ENCODE results near the gene CERK.
A peak's percentile ranks its signal among the peaks of the same experiment; 100 is the strongest.

Gene CERK

DNA sequence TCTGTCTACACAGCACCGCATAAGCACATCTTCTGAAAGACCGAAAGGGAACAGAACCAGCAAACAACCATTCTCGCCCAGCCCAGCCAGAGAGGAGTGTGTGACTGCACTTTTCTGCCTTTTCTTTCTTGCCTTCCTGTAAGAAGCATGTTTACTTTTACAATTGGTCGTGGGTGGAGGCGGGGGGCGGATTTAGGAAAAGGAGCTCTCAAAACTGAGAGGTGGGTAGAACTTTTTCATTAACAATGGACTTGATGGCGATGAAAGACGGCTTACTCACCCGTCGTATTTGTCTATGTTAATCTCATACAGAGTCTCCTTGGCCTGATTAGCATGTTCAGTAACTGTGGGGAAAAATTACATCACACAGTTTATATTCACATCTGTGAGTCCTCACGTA is 27.2 kb downstream of the CERK start:
- H3K36me3 ChIP-seq (ENCODE audit: control insufficient read depth, insufficient read depth, low read length) = peaks cover 4% of the 10 kb centered on the region
- H3K79me2 ChIP-seq (ENCODE audit: control insufficient read depth, insufficient read depth, low read length) = no peaks in the 10 kb centered on the region
- no peak overlapping the region for H3K4me3 ChIP-seq (ENCODE audit: low read length)
- no peak overlapping the region for H3K4ac ChIP-seq (ENCODE audit: low read depth, low read length)
- H3K9ac ChIP-seq (ENCODE audit: low read length) = no peak overlapping the region
- H3K27ac ChIP-seq (ENCODE audit: low read depth, low read length) = no peak overlapping the region
- no peak overlapping the region for H2BK5ac ChIP-seq (ENCODE audit: low read length)
- no peak overlapping the region for H3K56ac ChIP-seq (ENCODE audit: low read length)
- peak; percentile 5 for DNase-seq
- no peaks in the 10 kb centered on the region for H3K4me1 ChIP-seq (ENCODE audit: control insufficient read depth, low read depth, low read length)
- no peak overlapping the region for H3K4me2 ChIP-seq (ENCODE audit: low read length)
- no peak overlapping the region for H2BK15ac ChIP-seq (replicated peaks; ENCODE audit: low read depth)
- H2BK120ac ChIP-seq (ENCODE audit: low read depth, low read length) = no peak overlapping the region
- no peak overlapping the region for H3K18ac ChIP-seq (ENCODE audit: low read length)
- H3K23ac ChIP-seq (ENCODE audit: low read length) = no peak overlapping the region
- no peaks in the 10 kb centered on the region for H3K27me3 ChIP-seq (ENCODE audit: insufficient read depth, low read length, poor library complexity)
- WGBS (ENCODE audit: extremely low coverage, insufficient coverage, low lambda C conversion rate) = no CpG with 5 or more reads among the region's 11 CpGs
- no peak overlapping the region for H4K5ac ChIP-seq (ENCODE audit: low read length)
- no peaks in the 10 kb centered on the region for H3K79me1 ChIP-seq (ENCODE audit: low read length)
- no peak overlapping the region for H2AK5ac ChIP-seq (ENCODE audit: low read length)
- no peak overlapping the region for H4K8ac ChIP-seq (ENCODE audit: low read depth, low read length)

DNA sequence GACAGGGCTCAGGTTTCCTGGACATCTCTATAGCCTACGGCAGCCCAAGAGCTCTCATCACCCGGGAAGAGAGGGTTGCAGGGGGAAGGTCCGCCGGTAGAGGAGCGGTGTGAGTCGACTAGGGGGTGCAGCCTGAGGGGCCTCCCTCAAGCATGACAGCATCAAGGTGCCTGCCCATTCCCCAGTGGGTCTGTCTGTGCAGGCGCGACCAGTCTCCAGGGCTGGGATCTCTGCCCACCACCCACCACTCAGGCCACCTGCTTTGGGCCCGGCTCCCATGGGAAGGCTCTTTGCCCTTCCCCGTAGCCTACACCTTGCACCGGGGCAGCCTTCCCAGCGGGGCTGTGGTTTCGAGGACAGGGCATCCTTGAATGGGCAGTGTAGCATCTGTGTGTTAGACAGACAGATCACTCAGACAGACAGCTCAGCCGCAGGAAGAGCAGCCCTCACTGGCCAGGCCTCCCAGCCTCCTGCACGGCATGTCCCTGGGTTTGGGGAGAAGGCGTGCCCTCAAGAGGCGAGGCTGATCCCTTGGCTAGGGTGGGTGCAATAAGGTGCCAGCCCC is 29.2 kb downstream of the CERK start:
- no peak overlapping the region for H3K4me2 ChIP-seq (ENCODE audit: low read length)
- no peaks in the 10 kb centered on the region for H3K27me3 ChIP-seq (ENCODE audit: insufficient read depth, low read length, poor library complexity)
- no peak overlapping the region for H2BK120ac ChIP-seq (ENCODE audit: low read depth, low read length)
- no peak overlapping the region for H3K9ac ChIP-seq (ENCODE audit: low read length)
- H4K5ac ChIP-seq (ENCODE audit: low read length) = no peak overlapping the region
- H3K4ac ChIP-seq (ENCODE audit: low read depth, low read length) = no peak overlapping the region
- no peak overlapping the region for H3K27ac ChIP-seq (ENCODE audit: low read depth, low read length)
- H3K36me3 ChIP-seq (ENCODE audit: control insufficient read depth, insufficient read depth, low read length) = peaks cover 4% of the 10 kb centered on the region
- H3K4me1 ChIP-seq (ENCODE audit: control insufficient read depth, low read depth, low read length) = no peaks in the 10 kb centered on the region
- H3K23ac ChIP-seq (ENCODE audit: low read length) = no peak overlapping the region
- H3K79me1 ChIP-seq (ENCODE audit: low read length) = no peaks in the 10 kb centered on the region
- no peak overlapping the region for H3K56ac ChIP-seq (ENCODE audit: low read length)
- H3K4me3 ChIP-seq (ENCODE audit: low read length) = no peak overlapping the region
- no peaks in the 10 kb centered on the region for H3K79me2 ChIP-seq (ENCODE audit: control insufficient read depth, insufficient read depth, low read length)
- no peak overlapping the region for H2AK5ac ChIP-seq (ENCODE audit: low read length)
- DNase-seq = no peak
- no peak overlapping the region for H4K8ac ChIP-seq (ENCODE audit: low read depth, low read length)
- H3K18ac ChIP-seq (ENCODE audit: low read length) = no peak overlapping the region
- H2BK15ac ChIP-seq (replicated peaks; ENCODE audit: low read depth) = no peak overlapping the region
- H2BK5ac ChIP-seq (ENCODE audit: low read length) = no peak overlapping the region
- WGBS (ENCODE audit: extremely low coverage, insufficient coverage, low lambda C conversion rate) = no CpG with 5 or more reads among the region's 17 CpGs

DNA sequence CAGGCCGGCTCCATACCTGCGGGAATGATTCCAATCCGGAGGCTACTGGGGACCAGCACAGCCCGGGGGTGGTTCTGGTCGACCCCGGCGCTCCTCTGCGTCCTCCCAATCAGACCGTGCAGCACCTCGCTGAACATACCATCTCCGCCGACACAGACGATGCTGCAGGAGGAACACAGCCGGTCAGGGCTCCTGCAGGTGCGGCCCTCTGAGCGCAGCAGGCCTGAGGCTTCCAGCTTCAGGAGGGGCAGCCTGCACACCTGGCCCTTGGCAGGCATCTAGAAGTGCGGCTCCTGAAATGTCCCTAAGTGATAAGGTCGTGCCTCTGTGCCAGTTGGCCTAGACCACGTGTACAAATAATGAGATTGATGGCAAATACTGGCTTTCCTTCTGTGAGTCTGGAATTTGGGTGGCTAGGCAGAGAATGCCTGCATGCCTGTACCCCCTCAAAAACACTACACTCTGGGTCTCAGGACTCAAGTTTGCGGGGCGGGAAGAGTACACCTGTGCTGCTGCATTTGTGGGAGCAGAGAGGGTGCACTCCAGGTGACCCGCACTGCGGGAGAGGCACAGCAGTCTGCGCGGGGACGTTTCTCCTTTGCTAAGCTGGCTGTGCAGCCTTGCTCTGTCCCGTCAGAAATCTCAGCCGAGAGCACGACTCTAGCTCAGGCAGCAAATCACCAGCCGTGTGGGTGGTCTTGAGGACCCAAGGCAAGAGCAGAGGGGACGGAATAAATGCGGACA is 30.1 kb downstream of the CERK start:
- no peak overlapping the region for H3K4ac ChIP-seq (ENCODE audit: low read depth, low read length)
- H3K36me3 ChIP-seq (ENCODE audit: control insufficient read depth, insufficient read depth, low read length) = peaks cover 4% of the 10 kb centered on the region
- H3K56ac ChIP-seq (ENCODE audit: low read length) = no peak overlapping the region
- no peak overlapping the region for H4K5ac ChIP-seq (ENCODE audit: low read length)
- no peak overlapping the region for H3K23ac ChIP-seq (ENCODE audit: low read length)
- WGBS (ENCODE audit: extremely low coverage, insufficient coverage, low lambda C conversion rate) = no CpG with 5 or more reads among the region's 32 CpGs
- no peak overlapping the region for H4K8ac ChIP-seq (ENCODE audit: low read depth, low read length)
- H2BK15ac ChIP-seq (replicated peaks; ENCODE audit: low read depth) = no peak overlapping the region
- no peak for DNase-seq
- H3K4me2 ChIP-seq (ENCODE audit: low read length) = no peak overlapping the region
- no peak overlapping the region for H3K18ac ChIP-seq (ENCODE audit: low read length)
- H3K79me1 ChIP-seq (ENCODE audit: low read length) = no peaks in the 10 kb centered on the region
- H3K9ac ChIP-seq (ENCODE audit: low read length) = no peak overlapping the region
- no peak overlapping the region for H2BK5ac ChIP-seq (ENCODE audit: low read length)
- no peaks in the 10 kb centered on the region for H3K4me1 ChIP-seq (ENCODE audit: control insufficient read depth, low read depth, low read length)
- H3K4me3 ChIP-seq (ENCODE audit: low read length) = no peak overlapping the region
- H3K27ac ChIP-seq (ENCODE audit: low read depth, low read length) = no peak overlapping the region
- H3K27me3 ChIP-seq (ENCODE audit: insufficient read depth, low read length, poor library complexity) = no peaks in the 10 kb centered on the region
- H2AK5ac ChIP-seq (ENCODE audit: low read length) = no peak overlapping the region
- H3K79me2 ChIP-seq (ENCODE audit: control insufficient read depth, insufficient read depth, low read length) = no peaks in the 10 kb centered on the region
- no peak overlapping the region for H2BK120ac ChIP-seq (ENCODE audit: low read depth, low read length)

DNA sequence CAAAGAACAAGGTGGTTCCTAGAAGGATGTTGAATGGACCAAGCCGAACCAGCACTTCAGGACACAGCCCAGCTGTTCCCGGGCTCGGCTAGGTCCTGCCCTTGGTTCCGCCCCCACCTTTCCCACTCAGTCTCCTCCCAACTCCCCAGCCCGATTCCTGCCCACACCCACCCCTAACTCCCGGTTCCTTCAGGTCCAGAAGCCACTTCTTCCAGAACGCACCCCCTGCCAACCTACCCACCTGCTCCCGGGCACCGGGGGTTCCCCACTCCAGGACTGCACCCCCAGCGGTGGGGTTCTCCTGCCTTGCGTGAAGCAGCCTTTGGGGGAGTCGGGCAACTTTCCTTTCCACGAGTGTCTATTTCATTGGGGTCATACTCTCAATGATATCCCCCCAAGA is 30.7 kb downstream of the CERK start:
- Histone ChIP-seq H3K27ac (ENCODE audit: low read depth, low read length) (no peak overlapping the region), H3K4me3 (ENCODE audit: low read length) (no peak overlapping the region), H3K4ac (ENCODE audit: low read depth, low read length) (no peak overlapping the region), H4K8ac (ENCODE audit: low read depth, low read length) (no peak overlapping the region), H2BK5ac (ENCODE audit: low read length) (no peak overlapping the region), H2BK15ac (replicated peaks; ENCODE audit: low read depth) (no peak overlapping the region), H2AK5ac (ENCODE audit: low read length) (no peak overlapping the region), H3K56ac (ENCODE audit: low read length) (no peak overlapping the region), H3K18ac (ENCODE audit: low read length) (no peak overlapping the region), H3K23ac (ENCODE audit: low read length) (no peak overlapping the region), H3K27me3 (ENCODE audit: insufficient read depth, low read length, poor library complexity) (no peaks in the 10 kb centered on the region), H3K79me2 (ENCODE audit: control insufficient read depth, insufficient read depth, low read length) (no peaks in the 10 kb centered on the region), H3K4me1 (ENCODE audit: control insufficient read depth, low read depth, low read length) (no peaks in the 10 kb centered on the region), H3K9ac (ENCODE audit: low read length) (no peak overlapping the region), H4K5ac (ENCODE audit: low read length) (no peak overlapping the region), H3K4me2 (ENCODE audit: low read length) (no peak overlapping the region), H2BK120ac (ENCODE audit: low read depth, low read length) (no peak overlapping the region), H3K79me1 (ENCODE audit: low read length) (no peaks in the 10 kb centered on the region), H3K36me3 (ENCODE audit: control insufficient read depth, insufficient read depth, low read length) (peaks cover 4% of the 10 kb centered on the region)
- DNase-seq = no peak
- no CpG with 5 or more reads among the region's 13 CpGs for WGBS (ENCODE audit: extremely low coverage, insufficient coverage, low lambda C conversion rate)

DNA sequence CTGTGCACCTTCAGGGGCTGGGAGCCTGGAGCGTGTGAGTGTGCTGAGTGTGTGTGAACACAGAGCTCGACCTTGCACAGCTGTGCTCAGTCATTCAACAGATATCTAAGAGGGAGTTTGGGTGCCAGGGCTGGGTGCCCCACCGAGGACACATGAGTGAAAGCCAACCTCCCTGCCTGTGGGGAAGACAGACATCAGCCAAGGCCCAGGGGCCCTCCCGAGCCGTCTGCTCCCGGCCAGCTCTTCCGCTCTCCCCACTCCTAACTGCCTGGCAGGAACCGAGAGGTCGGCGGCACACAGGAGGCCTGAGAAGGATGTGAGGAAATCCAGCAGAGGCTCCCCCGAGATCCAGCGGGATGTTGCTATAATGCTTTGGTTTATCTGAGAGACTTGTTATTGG is 32.0 kb downstream of the CERK start:
- Histone ChIP-seq H3K36me3 (ENCODE audit: control insufficient read depth, insufficient read depth, low read length) (peaks cover 9% of the 10 kb centered on the region), H3K4me1 (ENCODE audit: control insufficient read depth, low read depth, low read length) (no peaks in the 10 kb centered on the region)
- no CpG with 5 or more reads among the region's 12 CpGs for WGBS (ENCODE audit: extremely low coverage, insufficient coverage, low lambda C conversion rate)

DNA sequence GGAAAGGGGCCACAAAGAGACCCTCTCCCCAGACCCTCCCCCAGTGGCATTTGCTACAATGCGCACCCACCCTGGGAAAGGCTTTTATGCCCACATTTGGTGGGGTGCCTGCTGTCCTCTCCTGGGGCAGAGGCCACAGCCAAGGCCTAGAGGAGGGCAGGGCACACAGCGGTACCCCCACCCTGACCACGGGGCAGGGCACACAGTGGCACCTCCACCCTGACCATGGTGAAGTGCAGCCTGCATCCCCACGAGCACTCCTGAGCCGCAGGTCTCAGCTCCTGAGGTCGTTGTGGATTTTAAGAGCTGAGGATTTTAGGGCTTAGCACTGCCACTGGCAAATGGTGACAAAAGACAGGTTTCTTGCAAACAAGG is 34.1 kb downstream of the CERK start:
- no peak overlapping the region for H4K8ac ChIP-seq (ENCODE audit: low read depth, low read length)
- no CpG with 5 or more reads among the region's 6 CpGs for WGBS (ENCODE audit: extremely low coverage, insufficient coverage, low lambda C conversion rate)
- peaks cover 11% of the 10 kb centered on the region for H3K36me3 ChIP-seq (ENCODE audit: control insufficient read depth, insufficient read depth, low read length)

More for the DNA sequence above, 32.0 kb downstream of the CERK start:
- no peaks in the 10 kb centered on the region for H3K79me2 ChIP-seq (ENCODE audit: control insufficient read depth, insufficient read depth, low read length)
- H4K8ac ChIP-seq (ENCODE audit: low read depth, low read length) = no peak overlapping the region
- H3K4ac ChIP-seq (ENCODE audit: low read depth, low read length) = no peak overlapping the region
- H4K5ac ChIP-seq (ENCODE audit: low read length) = no peak overlapping the region
- no peak overlapping the region for H3K27ac ChIP-seq (ENCODE audit: low read depth, low read length)
- no peak overlapping the region for H3K9ac ChIP-seq (ENCODE audit: low read length)
- H3K23ac ChIP-seq (ENCODE audit: low read length) = no peak overlapping the region
- H3K4me2 ChIP-seq (ENCODE audit: low read length) = no peak overlapping the region
- no peak overlapping the region for H2AK5ac ChIP-seq (ENCODE audit: low read length)
- no peak overlapping the region for H3K18ac ChIP-seq (ENCODE audit: low read length)
- H2BK15ac ChIP-seq (replicated peaks; ENCODE audit: low read depth) = no peak overlapping the region
- DNase-seq = no peak
- H2BK5ac ChIP-seq (ENCODE audit: low read length) = no peak overlapping the region
- H3K79me1 ChIP-seq (ENCODE audit: low read length) = no peaks in the 10 kb centered on the region
- no peak overlapping the region for H2BK120ac ChIP-seq (ENCODE audit: low read depth, low read length)
- no peaks in the 10 kb centered on the region for H3K27me3 ChIP-seq (ENCODE audit: insufficient read depth, low read length, poor library complexity)
- H3K56ac ChIP-seq (ENCODE audit: low read length) = no peak overlapping the region
- H3K4me3 ChIP-seq (ENCODE audit: low read length) = no peak overlapping the region

More for the DNA sequence above, 34.1 kb downstream of the CERK start:
- no peak overlapping the region for H3K56ac ChIP-seq (ENCODE audit: low read length)
- no peaks in the 10 kb centered on the region for H3K27me3 ChIP-seq (ENCODE audit: insufficient read depth, low read length, poor library complexity)
- H4K5ac ChIP-seq (ENCODE audit: low read length) = no peak overlapping the region
- H3K4me1 ChIP-seq (ENCODE audit: control insufficient read depth, low read depth, low read length) = no peaks in the 10 kb centered on the region
- H3K27ac ChIP-seq (ENCODE audit: low read depth, low read length) = no peak overlapping the region
- H2AK5ac ChIP-seq (ENCODE audit: low read length) = no peak overlapping the region
- no peak overlapping the region for H2BK5ac ChIP-seq (ENCODE audit: low read length)
- no peak overlapping the region for H3K4me2 ChIP-seq (ENCODE audit: low read length)
- H3K4me3 ChIP-seq (ENCODE audit: low read length) = no peak overlapping the region
- H3K18ac ChIP-seq (ENCODE audit: low read length) = no peak overlapping the region
- H3K9ac ChIP-seq (ENCODE audit: low read length) = no peak overlapping the region
- H2BK120ac ChIP-seq (ENCODE audit: low read depth, low read length) = no peak overlapping the region
- H3K23ac ChIP-seq (ENCODE audit: low read length) = no peak overlapping the region
- no peaks in the 10 kb centered on the region for H3K79me1 ChIP-seq (ENCODE audit: low read length)
- no peaks in the 10 kb centered on the region for H3K79me2 ChIP-seq (ENCODE audit: control insufficient read depth, insufficient read depth, low read length)
- no peak for DNase-seq
- no peak overlapping the region for H2BK15ac ChIP-seq (replicated peaks; ENCODE audit: low read depth)
- no peak overlapping the region for H3K4ac ChIP-seq (ENCODE audit: low read depth, low read length)
